Cardiac ventricle fibroblast (primary cell): ENCODE measurements around the gene RAC2. TPM values are rescaled to one million over a fixed set of nuclear protein-coding genes. Genes with fewer than 3 reads are reported as not detected.

Experiments used
- total RNA-seq: library from RNA; depleted of rRNA; stranded (reverse); fragments of >200 nt; gene quantifications from 2 replicates; pipeline ENCODE4 v1.2.3, GENCODE V29; 2015

Gene RAC2
- total RNA-seq = 54.1 and 55.0 TPM in 2 replicates

GRCh38 chr22:37244114-37244921 lies at the start of gene RAC2:
Gene RAC2 (minus strand): TSS chr22:37244269. CDS start chr22:37244148, 121 bp downstream.

GRCh38 chr22:37282385-37282677 lies 38.3 kb upstream of the RAC2 start, which contains the start of gene CYTH4:
Gene CYTH4 (plus strand): TSS chr22:37282508. CDS start chr22:37282570, 62 bp downstream.

GRCh38 chr22:37212174-37212906 lies 31.7 kb downstream of the RAC2 start, which contains the start of gene SSTR3:
Gene SSTR3 (minus strand): TSS chr22:37212477. CDS start chr22:37207803, 4,674 bp downstream.

GRCh38 chr22:37187891-37188761 lies 55.9 kb downstream of the RAC2 start, which contains the start of gene C1QTNF6:
Gene C1QTNF6 (minus strand): TSS chr22:37188247. CDS start chr22:37188213, 34 bp downstream.

Other genes with a start within 250 kb of the RAC2 start
- gene TST, start 224.8 kb downstream of the RAC2 start, total RNA-seq = 24.2 and 34.3 TPM in 2 replicates
- 75.2 and 85.1 TPM in 2 replicates for gene MPST, start 224.5 kb downstream of the RAC2 start, total RNA-seq
- 13.9 and 23.8 TPM in 2 replicates for gene KCTD17, start 192.5 kb downstream of the RAC2 start, total RNA-seq
- not detected in 2 replicates for gene TMPRSS6, start 134.6 kb downstream of the RAC2 start, total RNA-seq
- 0.19 and 1.5 TPM in 2 replicates for gene IL2RB, start 94.4 kb downstream of the RAC2 start, total RNA-seq
- gene C1QTNF6, start 56.0 kb downstream of the RAC2 start, total RNA-seq = 35.8 and 35.9 TPM in 2 replicates
- not detected in 2 replicates for gene SSTR3, start 31.8 kb downstream of the RAC2 start, total RNA-seq
- 0.06 TPM in 1 of 2 replicates, not detected in the other for gene CYTH4, start 38.2 kb upstream of the RAC2 start, total RNA-seq
- gene ELFN2, start 183.2 kb upstream of the RAC2 start, total RNA-seq = 0.59 and 3.8 TPM in 2 replicates
- gene MFNG, start 242.1 kb upstream of the RAC2 start, total RNA-seq = 0.24 and 1.1 TPM in 2 replicates